ENCODE measurements around the gene MIA3. TPM values are rescaled to one million over a fixed set of nuclear protein-coding genes. Genes with fewer than 3 reads are reported as not detected.
A peak's percentile ranks its signal among the peaks of the same experiment; 100 is the strongest.
"Not testable (repeated sequence)": the region's sequence is repeated elsewhere in the genome, so short reads cannot be mapped to it uniquely, and the experiment has no call there.

MIA3 gene
- total RNA-seq: 10 to 100 TPM; 46.8 to 48.6 TPM

GRCh38 chr1:222618001-222618879 lies at the start of gene MIA3:
MIA3 (plus strand) TSS chr1:222618097; CDS start chr1:222618111, 14 bp downstream.
- Mint-ChIP-seq H3K4me1 (peaks cover 33% of the 10 kb centered on the region), H3K27ac (peak within 1 kb of the TSS; percentile 89), H3K4me3 (peak within 1 kb of the TSS; percentile 88), H3K36me3 (peaks cover 10% of the 10 kb centered on the region), H3K9me3 (no peaks in the 10 kb centered on the region), H3K27me3 (peaks cover 12% of the 10 kb centered on the region)
- DNase-seq: peak; percentile 79

GRCh38 chr1:222570837-222571236 lies 47.1 kb upstream of the MIA3 start:
- Mint-ChIP-seq H3K27me3 (no peaks in the 10 kb centered on the region), H3K4me3 (no peak overlapping the region), H3K27ac (no peak overlapping the region), H3K9me3 (peaks cover 6% of the 10 kb centered on the region), H3K4me1 (peaks cover 9% of the 10 kb centered on the region), H3K36me3 (peaks cover 45% of the 10 kb centered on the region)
- no peak for DNase-seq

GRCh38 chr1:222579316-222579715 lies 38.6 kb upstream of the MIA3 start:
- no peak overlapping the region for H3K27ac Mint-ChIP-seq
- DNase-seq: no peak
- H3K4me1 Mint-ChIP-seq: peaks cover 9% of the 10 kb centered on the region
- peaks cover 49% of the 10 kb centered on the region for H3K36me3 Mint-ChIP-seq
- no peaks in the 10 kb centered on the region for H3K27me3 Mint-ChIP-seq
- no peak overlapping the region for H3K4me3 Mint-ChIP-seq
- H3K9me3 Mint-ChIP-seq: no peaks in the 10 kb centered on the region

- DNase-seq: no peak
- H3K27ac Mint-ChIP-seq: no peak overlapping the region
- H3K4me3 Mint-ChIP-seq: no peak overlapping the region
- H3K9me3 Mint-ChIP-seq: no peaks in the 10 kb centered on the region
- peaks cover 54% of the 10 kb centered on the region for H3K36me3 Mint-ChIP-seq
- no peaks in the 10 kb centered on the region for H3K27me3 Mint-ChIP-seq
- H3K4me1 Mint-ChIP-seq: peaks cover 25% of the 10 kb centered on the region
These were observed 35.7 kb upstream of the MIA3 start for GRCh38 chr1:222582099-222582774.

- H3K4me1 Mint-ChIP-seq: peaks cover 31% of the 10 kb centered on the region
- H3K27ac Mint-ChIP-seq: no peak overlapping the region
- H3K27me3 Mint-ChIP-seq: no peaks in the 10 kb centered on the region
- no peak for DNase-seq
- H3K9me3 Mint-ChIP-seq: no peaks in the 10 kb centered on the region
- no peak overlapping the region for H3K4me3 Mint-ChIP-seq
- peaks cover 56% of the 10 kb centered on the region for H3K36me3 Mint-ChIP-seq
These were observed 34.8 kb upstream of the MIA3 start for GRCh38 chr1:222583079-222583478.

GRCh38 chr1:222586842-222587241 lies 31.1 kb upstream of the MIA3 start:
- Mint-ChIP-seq H3K4me3 (peak overlapping the region; percentile 14), H3K4me1 (peaks cover 47% of the 10 kb centered on the region), H3K9me3 (no peaks in the 10 kb centered on the region)

GRCh38 chr1:222588135-222588534 lies 29.8 kb upstream of the MIA3 start:
- Mint-ChIP-seq H3K27ac (no peak overlapping the region), H3K9me3 (no peaks in the 10 kb centered on the region), H3K27me3 (no peaks in the 10 kb centered on the region), H3K4me3 (peak overlapping the region; percentile 50), H3K36me3 (peaks cover 26% of the 10 kb centered on the region), H3K4me1 (peaks cover 40% of the 10 kb centered on the region)
- no peak for DNase-seq

More at GRCh38 chr1:222586842-222587241, 31.1 kb upstream of the MIA3 start:
- DNase-seq: no peak
- Mint-ChIP-seq H3K27me3 (no peaks in the 10 kb centered on the region), H3K36me3 (peaks cover 38% of the 10 kb centered on the region), H3K27ac (peak overlapping the region; percentile 54)

- no peaks in the 10 kb centered on the region for H3K9me3 Mint-ChIP-seq
- peak; percentile 84 for DNase-seq
- H3K27me3 Mint-ChIP-seq: no peaks in the 10 kb centered on the region
- H3K4me1 Mint-ChIP-seq: peaks cover 40% of the 10 kb centered on the region
- H3K36me3 Mint-ChIP-seq: peaks cover 23% of the 10 kb centered on the region
- H3K4me3 Mint-ChIP-seq: peak within 1 kb of the TSS; percentile 97
- H3K27ac Mint-ChIP-seq: peak within 1 kb of the TSS; percentile 97
These were observed 28.2 kb upstream of the MIA3 start, which contains the start of gene TAF1A for GRCh38 chr1:222589462-222590302. TAF1A (minus strand) TSS chr1:222589933.

- no peak for DNase-seq
- peaks cover 22% of the 10 kb centered on the region for H3K4me1 Mint-ChIP-seq
- H3K4me3 Mint-ChIP-seq: no peak overlapping the region
- H3K36me3 Mint-ChIP-seq: peaks cover 16% of the 10 kb centered on the region
- H3K27ac Mint-ChIP-seq: no peak overlapping the region
- no peaks in the 10 kb centered on the region for H3K27me3 Mint-ChIP-seq
- no peaks in the 10 kb centered on the region for H3K9me3 Mint-ChIP-seq
These were observed 25.7 kb upstream of the MIA3 start for GRCh38 chr1:222592171-222592570.

GRCh38 chr1:222594789-222595188 lies 23.1 kb upstream of the MIA3 start:
- Mint-ChIP-seq H3K36me3 (peaks cover 5% of the 10 kb centered on the region), H3K9me3 (no peaks in the 10 kb centered on the region), H3K4me1 (peaks cover 6% of the 10 kb centered on the region), H3K27me3 (no peaks in the 10 kb centered on the region), H3K27ac (no peak overlapping the region), H3K4me3 (no peak overlapping the region)
- DNase-seq: no peak

- no peak for DNase-seq
- Mint-ChIP-seq H3K36me3 (peaks cover 5% of the 10 kb centered on the region), H3K27me3 (no peaks in the 10 kb centered on the region), H3K9me3 (no peaks in the 10 kb centered on the region), H3K4me3 (no peak overlapping the region), H3K27ac (no peak overlapping the region), H3K4me1 (no peaks in the 10 kb centered on the region)
These were observed 21.2 kb upstream of the MIA3 start for GRCh38 chr1:222596696-222597095.

GRCh38 chr1:222600281-222600680 lies 17.6 kb upstream of the MIA3 start:
- peaks cover 5% of the 10 kb centered on the region for H3K36me3 Mint-ChIP-seq
- H3K27ac Mint-ChIP-seq: no peak overlapping the region
- DNase-seq: no peak
- no peaks in the 10 kb centered on the region for H3K27me3 Mint-ChIP-seq
- H3K9me3 Mint-ChIP-seq: no peaks in the 10 kb centered on the region
- no peak overlapping the region for H3K4me3 Mint-ChIP-seq
- H3K4me1 Mint-ChIP-seq: no peaks in the 10 kb centered on the region

GRCh38 chr1:222601257-222601656 lies 16.6 kb upstream of the MIA3 start:
- Mint-ChIP-seq H3K9me3 (no peaks in the 10 kb centered on the region), H3K4me3 (no peak overlapping the region), H3K36me3 (no peaks in the 10 kb centered on the region), H3K27ac (no peak overlapping the region), H3K27me3 (no peaks in the 10 kb centered on the region), H3K4me1 (no peaks in the 10 kb centered on the region)
- DNase-seq: no peak

GRCh38 chr1:222606757-222607156 lies 11.1 kb upstream of the MIA3 start:
- H3K9me3 Mint-ChIP-seq: peaks cover 5% of the 10 kb centered on the region
- no peak for DNase-seq
- no peak overlapping the region for H3K27ac Mint-ChIP-seq
- no peak overlapping the region for H3K4me3 Mint-ChIP-seq
- H3K4me1 Mint-ChIP-seq: no peaks in the 10 kb centered on the region
- no peaks in the 10 kb centered on the region for H3K27me3 Mint-ChIP-seq
- H3K36me3 Mint-ChIP-seq: no peaks in the 10 kb centered on the region

GRCh38 chr1:222609111-222609510 lies 8.8 kb upstream of the MIA3 start:
- H3K27me3 Mint-ChIP-seq, H3K36me3 Mint-ChIP-seq, DNase-seq, H3K4me1 Mint-ChIP-seq, H3K4me3 Mint-ChIP-seq, H3K27ac Mint-ChIP-seq, H3K9me3 Mint-ChIP-seq: not testable (repeated sequence)
